Duodenal mucosa (tissue), 2 donors: ENCODE measurements around the gene ROMO1.

ENCODE experiments used
- H3K27ac ChIP-seq: one replicate; pipeline ENCODE4 v1.7.0; 2013; ENCODE audit warnings: low read depth, low read length
- H3K27me3 ChIP-seq, 2 donors: one replicate each; pipeline ENCODE4 v1.7.0; 2013; ENCODE audit warnings: low read length in 2 of 2, control low read depth in 1 of 2; ENCODE audit not compliant: insufficient read depth in 2 of 2, control insufficient read depth in 1 of 2
- H3K36me3 ChIP-seq, 2 donors: one replicate each; pipeline ENCODE4 v1.7.0; 2013; ENCODE audit warnings: low read length in 2 of 2, control low read depth in 1 of 2; ENCODE audit not compliant: insufficient read depth in 2 of 2, control insufficient read depth in 1 of 2
- H3K4me1 ChIP-seq, 2 donors: one replicate each; pipeline ENCODE4 v1.7.0; 2013; ENCODE audit warnings: low read length in 2 of 2, control low read depth in 1 of 2; ENCODE audit not compliant: insufficient read depth in 2 of 2, control insufficient read depth in 1 of 2
- H3K4me3 ChIP-seq, 2 donors: one replicate each; pipeline ENCODE4 v1.7.0; 2013; ENCODE audit warnings: low read length in 2 of 2, low read depth in 1 of 2
- H3K9ac ChIP-seq, 2 donors: one replicate each; pipeline ENCODE4 v1.7.0; 2013; ENCODE audit warnings: low read length in 2 of 2, low read depth in 1 of 2
- H3K9me3 ChIP-seq, 2 donors: one replicate each; pipeline ENCODE4 v1.7.0; 2013; ENCODE audit warnings: low read length in 2 of 2, control low read depth in 1 of 2; ENCODE audit not compliant: control insufficient read depth in 1 of 2

ROMO1 gene

GRCh38 chr20:35699127-35699956, at the start of gene ROMO1, which contains the start of gene NFS1:
Gene ROMO1, plus strand, starts transcription at chr20:35699405. Its CDS starts 228 bp downstream, at chr20:35699633.
Gene NFS1, minus strand, starts transcription at chr20:35699352. Its CDS starts 64 bp downstream, at chr20:35699288.
- Histone ChIP-seq H3K9me3 (no peaks in the 10 kb centered on the region), H3K4me3 (peak within 1 kb of the TSS; percentile 83 to 98), H3K27ac (peak within 1 kb of the TSS; percentile 88), H3K9ac (peak within 1 kb of the TSS; percentile 95), H3K36me3 (peaks cover 29 to 38% of the 10 kb centered on the region in 2 donors), H3K27me3 (no peaks in the 10 kb centered on the region), H3K4me1 (peaks cover 23 to 26% of the 10 kb centered on the region in 2 donors)

GRCh38 chr20:35650632-35651031, 48.6 kb upstream of the ROMO1 start:
- H3K27ac ChIP-seq, result no peak overlapping the region
- no peak overlapping the region for H3K9ac ChIP-seq
- H3K4me1 ChIP-seq, result peaks cover 0 to 5% of the 10 kb centered on the region in 2 donors
- H3K36me3 ChIP-seq, result peaks cover 12 to 33% of the 10 kb centered on the region in 2 donors
- H3K4me3 ChIP-seq, result no peak overlapping the region
- H3K9me3 ChIP-seq, result no peaks in the 10 kb centered on the region
- H3K27me3 ChIP-seq, result no peaks in the 10 kb centered on the region

GRCh38 chr20:35651958-35652357, 47.2 kb upstream of the ROMO1 start:
- Histone ChIP-seq H3K4me3 (no peak overlapping the region), H3K27me3 (no peaks in the 10 kb centered on the region), H3K9ac (no peak overlapping the region), H3K4me1 (peaks cover 0 to 6% of the 10 kb centered on the region in 2 donors), H3K9me3 (no peaks in the 10 kb centered on the region), H3K27ac (no peak overlapping the region), H3K36me3 (peaks cover 12 to 33% of the 10 kb centered on the region in 2 donors)

- Histone ChIP-seq H3K36me3 (peaks cover 12 to 33% of the 10 kb centered on the region in 2 donors), H3K4me1 (peaks cover 0 to 12% of the 10 kb centered on the region in 2 donors), H3K27me3 (no peaks in the 10 kb centered on the region), H3K9me3 (no peaks in the 10 kb centered on the region), H3K4me3 (no peak overlapping the region), H3K9ac (no peak overlapping the region), H3K27ac (no peak overlapping the region)
These were observed 46.4 kb upstream of the ROMO1 start for GRCh38 chr20:35652641-35653429.

- H3K9ac ChIP-seq, result no peak overlapping the region
- no peak overlapping the region for H3K4me3 ChIP-seq
- no peak overlapping the region for H3K27ac ChIP-seq
- no peaks in the 10 kb centered on the region for H3K27me3 ChIP-seq
- H3K36me3 ChIP-seq, result peaks cover 12 to 33% of the 10 kb centered on the region in 2 donors
- no peaks in the 10 kb centered on the region for H3K9me3 ChIP-seq
- peaks cover 0 to 12% of the 10 kb centered on the region in 2 donors for H3K4me1 ChIP-seq
These were observed 45.8 kb upstream of the ROMO1 start for GRCh38 chr20:35653430-35653734.

- peaks cover 4 to 12% of the 10 kb centered on the region in 2 donors for H3K4me1 ChIP-seq
- no peaks in the 10 kb centered on the region for H3K9me3 ChIP-seq
- no peak overlapping the region for H3K27ac ChIP-seq
- H3K36me3 ChIP-seq, result peaks cover 12 to 33% of the 10 kb centered on the region in 2 donors
- no peak overlapping the region for H3K9ac ChIP-seq
- no peaks in the 10 kb centered on the region for H3K27me3 ChIP-seq
- no peak overlapping the region for H3K4me3 ChIP-seq
These were observed 45.3 kb upstream of the ROMO1 start for GRCh38 chr20:35653893-35654292.

DNA sequence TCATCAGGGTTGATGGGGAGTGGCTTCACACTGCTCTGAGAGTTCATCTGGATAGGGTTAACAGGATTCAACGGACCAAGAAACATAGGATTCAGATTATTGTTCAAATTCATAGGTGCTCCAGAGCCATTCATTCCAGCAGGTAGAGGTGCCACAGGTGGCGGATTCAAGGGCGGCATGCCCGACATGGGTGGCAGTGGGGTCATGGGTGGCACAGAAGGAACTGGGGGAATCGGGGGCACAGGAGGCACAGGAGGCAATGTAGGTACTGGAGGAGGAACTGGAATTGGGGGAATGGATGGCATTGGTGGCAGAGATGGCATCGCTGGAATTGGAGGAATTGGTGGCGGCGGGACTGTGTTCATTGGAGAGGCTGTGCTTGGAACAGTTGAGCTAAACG, 44.8 kb upstream of the ROMO1 start:
- no peaks in the 10 kb centered on the region for H3K9me3 ChIP-seq
- H3K36me3 ChIP-seq, result peaks cover 12 to 33% of the 10 kb centered on the region in 2 donors
- no peak overlapping the region for H3K9ac ChIP-seq
- no peak overlapping the region for H3K27ac ChIP-seq
- peaks cover 8 to 12% of the 10 kb centered on the region in 2 donors for H3K4me1 ChIP-seq
- no peak overlapping the region for H3K4me3 ChIP-seq
- no peaks in the 10 kb centered on the region for H3K27me3 ChIP-seq

GRCh38 chr20:35657271-35657670, 41.9 kb upstream of the ROMO1 start:
- H3K9ac ChIP-seq, result no peak overlapping the region
- peaks cover 31 to 33% of the 10 kb centered on the region in 2 donors for H3K4me1 ChIP-seq
- H3K9me3 ChIP-seq, result no peaks in the 10 kb centered on the region
- H3K4me3 ChIP-seq, result no peak overlapping the region
- H3K36me3 ChIP-seq, result peaks cover 12 to 27% of the 10 kb centered on the region in 2 donors
- no peaks in the 10 kb centered on the region for H3K27me3 ChIP-seq
- no peak overlapping the region for H3K27ac ChIP-seq

- Histone ChIP-seq H3K4me1 (peaks cover 42 to 52% of the 10 kb centered on the region in 2 donors), H3K27ac (no peak overlapping the region), H3K27me3 (no peaks in the 10 kb centered on the region), H3K9ac (no peak overlapping the region), H3K4me3 (no peak overlapping the region), H3K9me3 (no peaks in the 10 kb centered on the region), H3K36me3 (peaks cover 0 to under 1% of the 10 kb centered on the region in 2 donors)
These were observed 38.9 kb upstream of the ROMO1 start for GRCh38 chr20:35660122-35660937.
